Tibial nerve (tissue), 4 donors: Measurements from ENCODE around the gene SYT1. TPM values are rescaled to one million over a fixed set of nuclear protein-coding genes. Genes with fewer than 3 reads are reported as not detected.

ENCODE experiments used
- DNase-seq, 2 donors: peaks; one replicate each; pipeline ENCODE4 v3.0.0-alpha.2; 2019; ENCODE audit warnings: low spot score in 2 of 2
- H3K27ac ChIP-seq, 4 donors: fragments of 200-600 bp; sonication (generic) in 3 of 4; one replicate each; pipeline ENCODE4 v1.5.1; 2017 to 2019; ENCODE audit warnings: mild to moderate bottlenecking in 1 of 4
- H3K27me3 ChIP-seq, 2 donors: fragments of 200-600 bp; sonication (generic) in 1 of 2; one replicate each; pipeline versions ENCODE4 v1.5.1 to v1.6.0; 2017 to 2019
- H3K36me3 ChIP-seq, 3 donors: fragments of 200-600 bp; sonication (generic); one replicate each; pipeline ENCODE4 v1.5.1; 2018 to 2019
- H3K4me1 ChIP-seq, 4 donors: fragments of 200-600 bp; sonication (generic) in 3 of 4; one replicate each; pipeline ENCODE4 v1.5.1; 2017 to 2019
- H3K4me3 ChIP-seq, 4 donors: fragments of 200-600 bp; sonication (generic) in 3 of 4; one replicate each; pipeline ENCODE4 v1.5.1; 2017 to 2019; ENCODE audit warnings: mild to moderate bottlenecking in 1 of 4, moderate library complexity in 1 of 4
- H3K9me3 ChIP-seq, 4 donors: fragments of 200-600 bp; sonication (generic) in 3 of 4; one replicate each; pipeline ENCODE4 v1.5.1; 2017 to 2019
- CTCF ChIP-seq, 5 experiments: fragments of 200-600 bp in 3 of 5; fragments of 450-650 bp in 2 of 5; sonication (generic) in 3 of 5; IDR thresholded peaks; one replicate each; pipeline ENCODE4 v1.5.1; 2016 to 2019; ENCODE audit warnings: antibody characterized with exemption in 5 of 5, mild to moderate bottlenecking in 3 of 5, moderate library complexity in 2 of 5
- EP300 ChIP-seq, 2 donors: sonication (generic); formaldehyde crosslinking; IDR thresholded peaks; one replicate each; pipeline ENCODE4 v1.6.1; 2017; ENCODE audit warnings: antibody characterized with exemption in 2 of 2, mild to moderate bottlenecking in 1 of 2
- POLR2A ChIP-seq, 2 donors: fragments of 450-650 bp; IDR thresholded peaks; one replicate each; pipeline ENCODE4 v1.6.1; 2017; ENCODE audit warnings: antibody characterized with exemption in 2 of 2, mild to moderate bottlenecking in 2 of 2, moderate library complexity in 2 of 2
- WGBS, 2 donors: methylation state at CpG; one replicate each; pipeline ENCODE4 v1.1.5; 2018; 5-methylcytosine and 5-hydroxymethylcytosine counted together
- total RNA-seq, 4 donors: library from RNA; depleted of rRNA; stranded (reverse); fragments of >200 nt; gene quantifications; one replicate each; pipeline ENCODE4 v1.1.0, GENCODE V29; 2016

The SYT1 gene
- total RNA-seq, 4 donors from 2014 or later = 1.8 to 10.3 (median 4.7) TPM

GRCh38 chr12:79322905-79323304 lies 458.3 kb downstream of the SYT1 start:
- TF ChIP-seq EP300 (IDR thresholded peaks at IDR 0.05) (no peak), POLR2A (IDR thresholded peaks at IDR 0.05) (no peak), CTCF (IDR thresholded peaks at IDR 0.05) (no peak)
- no peaks in the 10 kb centered on the region for H3K36me3 ChIP-seq
- no peaks in the 10 kb centered on the region for H3K9me3 ChIP-seq
- no peak overlapping the region for H3K27ac ChIP-seq
- no peaks in the 10 kb centered on the region for H3K27me3 ChIP-seq
- WGBS, 2 donors = 64 to 67% methylated on average over 1 of the region's 1 CpG
- H3K4me1 ChIP-seq = no peaks in the 10 kb centered on the region
- no peak overlapping the region for H3K4me3 ChIP-seq
- DNase-seq = no peak

GRCh38 chr12:79324571-79324970 lies 460.0 kb downstream of the SYT1 start:
- Histone ChIP-seq H3K27ac (no peak overlapping the region), H3K36me3 (no peaks in the 10 kb centered on the region), H3K4me3 (no peak overlapping the region), H3K27me3 (no peaks in the 10 kb centered on the region), H3K9me3 (no peaks in the 10 kb centered on the region), H3K4me1 (no peaks in the 10 kb centered on the region)
- WGBS, 2 donors = 71 to 80% methylated on average over 3 of the region's 3 CpGs
- TF ChIP-seq EP300 (IDR thresholded peaks at IDR 0.05) = no peak
- TF ChIP-seq CTCF (IDR thresholded peaks at IDR 0.05) = no peak
- TF ChIP-seq POLR2A (IDR thresholded peaks at IDR 0.05) = no peak
- DNase-seq = no peak

GRCh38 chr12:79326222-79326621 lies 461.6 kb downstream of the SYT1 start:
- no peak for DNase-seq
- 59 to 77% methylated on average over 2 of the region's 2 CpGs for WGBS, 2 donors
- no peak overlapping the region for H3K4me3 ChIP-seq
- no peak overlapping the region for H3K27ac ChIP-seq
- no peaks in the 10 kb centered on the region for H3K27me3 ChIP-seq
- H3K36me3 ChIP-seq = no peaks in the 10 kb centered on the region
- H3K4me1 ChIP-seq = no peaks in the 10 kb centered on the region
- no peaks in the 10 kb centered on the region for H3K9me3 ChIP-seq
- TF ChIP-seq EP300 (IDR thresholded peaks at IDR 0.05) = no peak
- no peak for TF ChIP-seq POLR2A (IDR thresholded peaks at IDR 0.05)
- TF ChIP-seq CTCF (IDR thresholded peaks at IDR 0.05) = no peak

GRCh38 chr12:79326663-79327062 lies 462.1 kb downstream of the SYT1 start:
- Histone ChIP-seq H3K4me3 (no peak overlapping the region), H3K9me3 (no peaks in the 10 kb centered on the region), H3K27ac (no peak overlapping the region), H3K36me3 (no peaks in the 10 kb centered on the region), H3K4me1 (no peaks in the 10 kb centered on the region), H3K27me3 (no peaks in the 10 kb centered on the region)
- DNase-seq = no peak
- 64 to 88% methylated on average over 2 of the region's 2 CpGs for WGBS, 2 donors
- TF ChIP-seq EP300 (IDR thresholded peaks at IDR 0.05) = no peak
- no peak for TF ChIP-seq CTCF (IDR thresholded peaks at IDR 0.05)
- no peak for TF ChIP-seq POLR2A (IDR thresholded peaks at IDR 0.05)

GRCh38 chr12:79327465-79327864 lies 462.9 kb downstream of the SYT1 start:
- Histone ChIP-seq H3K4me3 (no peak overlapping the region), H3K4me1 (no peaks in the 10 kb centered on the region), H3K27me3 (no peaks in the 10 kb centered on the region), H3K9me3 (no peaks in the 10 kb centered on the region), H3K27ac (no peak overlapping the region), H3K36me3 (no peaks in the 10 kb centered on the region)
- no peak for TF ChIP-seq POLR2A (IDR thresholded peaks at IDR 0.05)
- no peak for TF ChIP-seq EP300 (IDR thresholded peaks at IDR 0.05)
- TF ChIP-seq CTCF (IDR thresholded peaks at IDR 0.05) = no peak
- no peak for DNase-seq
- WGBS, 2 donors = 91 to 96% methylated on average over 1 of the region's 1 CpG
